ENCODE measurements around the gene ZCCHC2.
A peak's percentile ranks its signal among the peaks of the same experiment; 100 is the strongest.

Gene ZCCHC2

GRCh38 chr18:62539284-62540165, 16.7 kb downstream of the ZCCHC2 start:
- no peak for DNase-seq

- no peak for DNase-seq
These were observed 20.2 kb downstream of the ZCCHC2 start for GRCh38 chr18:62543021-62543420.

DNA sequence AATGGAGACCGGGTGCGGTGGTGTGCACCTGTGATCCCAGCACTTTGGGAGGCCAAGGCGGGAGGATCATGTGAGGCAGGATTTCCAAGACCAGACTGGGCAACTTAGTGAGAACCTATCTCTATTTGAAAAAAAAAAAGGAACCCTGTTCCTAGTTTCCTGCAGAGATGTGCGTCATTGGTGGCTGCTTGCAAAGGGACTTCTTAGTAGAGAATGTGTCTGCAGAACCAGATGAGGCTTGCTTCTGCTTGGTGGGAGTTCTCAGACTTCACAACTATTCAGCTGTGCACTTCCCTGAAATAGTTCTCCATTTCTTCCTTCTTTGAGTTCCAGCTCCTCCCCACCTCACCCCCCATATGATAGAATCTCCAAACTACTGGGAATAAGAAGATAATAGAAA, 22.3 kb downstream of the ZCCHC2 start:
- DNase-seq, result no peak

GRCh38 chr18:62549755-62550154, 26.9 kb downstream of the ZCCHC2 start:
- DNase-seq, result no peak

DNA sequence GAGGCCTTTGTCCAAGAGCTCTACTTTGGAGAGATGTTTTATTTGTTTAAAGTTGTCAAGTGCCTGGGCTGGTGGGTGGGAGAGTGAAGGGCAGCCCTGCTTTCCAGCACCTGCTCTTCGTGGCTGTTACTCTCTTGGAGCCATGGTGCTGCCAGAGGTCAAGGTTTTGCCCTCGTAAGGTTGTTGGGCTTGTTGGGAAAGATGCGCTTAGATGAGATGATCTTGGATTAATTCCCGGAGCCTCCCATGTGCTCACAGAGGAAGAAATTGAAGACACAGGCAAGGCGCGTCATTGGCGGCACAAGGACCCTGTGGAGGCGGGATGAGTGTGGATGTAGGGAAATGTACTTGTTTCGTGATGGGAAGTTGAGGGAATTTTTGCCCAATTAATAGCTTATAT, 27.9 kb downstream of the ZCCHC2 start:
- DNase-seq, result peak; percentile 48

GRCh38 chr18:62551972-62552513, 29.2 kb downstream of the ZCCHC2 start:
- no peak for DNase-seq

DNA sequence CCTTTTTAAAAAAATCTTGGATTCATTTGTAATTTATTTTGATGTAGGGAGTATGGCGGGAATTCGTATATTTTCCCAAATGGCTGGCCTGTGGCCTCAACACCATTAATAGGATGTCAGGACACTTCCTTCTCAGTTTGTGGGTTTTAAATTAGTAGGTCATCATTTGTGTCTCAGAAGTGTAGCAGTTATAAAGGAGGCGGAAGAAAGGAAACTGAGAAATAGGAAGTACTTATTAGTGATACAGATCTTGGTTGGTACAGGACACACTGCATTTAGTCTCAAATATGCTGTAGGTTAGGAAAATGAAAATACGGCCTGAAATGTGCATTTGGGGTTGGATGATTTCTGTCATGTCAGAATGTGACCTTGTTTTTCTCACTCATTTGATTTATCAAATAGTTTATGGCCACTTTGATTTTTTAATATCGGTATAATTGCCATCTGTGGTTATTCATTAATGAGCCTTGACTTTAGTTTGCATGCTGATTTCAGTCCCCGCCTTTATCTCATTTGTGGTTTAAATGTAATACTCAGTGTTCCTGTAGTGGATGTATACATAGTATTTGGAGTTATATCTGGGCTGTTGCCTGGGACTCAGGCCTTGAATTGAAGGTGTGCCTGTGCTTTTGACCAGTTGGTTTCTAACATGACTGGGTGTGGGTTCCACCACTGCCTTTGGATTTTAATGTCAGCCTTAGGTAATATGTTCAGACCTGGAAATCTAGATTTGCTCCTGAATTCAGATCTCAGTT, 31.4 kb downstream of the ZCCHC2 start:
- DNase-seq, result no peak

GRCh38 chr18:62555135-62555534, 32.3 kb downstream of the ZCCHC2 start:
- no peak for DNase-seq

GRCh38 chr18:62556397-62556796, 33.6 kb downstream of the ZCCHC2 start:
- DNase-seq, result no peak

DNA sequence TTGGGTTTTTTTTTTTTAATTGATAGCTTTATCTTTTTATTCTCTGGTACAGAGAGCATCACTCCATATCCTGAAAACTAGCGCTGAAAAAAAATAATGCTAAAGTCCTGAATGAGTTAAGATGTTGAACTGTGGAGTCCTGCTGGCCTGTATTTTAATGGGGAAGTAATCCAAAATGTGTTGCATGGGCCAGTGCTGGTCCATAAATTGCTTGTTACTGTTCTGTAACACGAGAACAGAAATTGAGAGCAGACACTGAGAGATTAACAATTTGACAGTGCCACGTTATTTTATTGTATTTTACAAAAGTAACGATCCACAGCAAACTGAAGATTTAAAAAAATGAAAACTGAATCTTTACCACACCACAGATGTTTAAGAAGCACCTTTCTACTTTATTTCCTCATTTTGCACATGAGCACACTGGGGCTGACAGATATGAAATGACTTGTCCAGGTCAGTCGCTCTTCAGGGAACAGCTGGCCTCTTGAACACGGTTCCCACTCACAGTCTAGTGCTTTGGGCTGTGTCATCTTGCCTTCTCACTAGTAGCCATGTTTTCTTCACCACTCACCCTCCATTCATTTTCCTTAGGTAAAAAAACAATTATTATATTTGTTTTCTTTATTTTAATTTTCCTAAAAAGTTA, 35.3 kb downstream of the ZCCHC2 start:
- DNase-seq, result no peak

- DNase-seq, result no peak
These were observed 41.2 kb downstream of the ZCCHC2 start for GRCh38 chr18:62564044-62564443.

DNA sequence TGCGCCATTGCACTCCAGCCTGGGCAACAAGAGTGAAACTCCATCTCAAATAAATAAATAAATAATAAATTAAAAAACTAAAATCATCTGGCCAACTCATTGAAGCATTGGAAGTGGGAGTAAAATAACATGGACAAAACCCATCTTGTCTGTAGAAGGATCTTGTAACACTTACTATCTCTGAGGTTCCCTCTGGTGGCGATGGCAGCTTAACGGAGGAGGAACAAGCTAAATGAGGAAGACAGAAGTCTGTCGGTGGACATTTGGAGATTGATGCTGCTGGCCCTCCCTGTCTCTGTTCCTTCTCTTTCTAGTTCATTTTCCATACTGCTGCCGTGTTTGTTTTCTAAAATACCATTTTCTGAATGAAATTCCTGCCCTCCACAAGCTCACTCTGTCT, 43.4 kb downstream of the ZCCHC2 start:
- DNase-seq, result no peak

- no peak for DNase-seq
These were observed 44.0 kb downstream of the ZCCHC2 start for GRCh38 chr18:62566818-62567217.

DNA sequence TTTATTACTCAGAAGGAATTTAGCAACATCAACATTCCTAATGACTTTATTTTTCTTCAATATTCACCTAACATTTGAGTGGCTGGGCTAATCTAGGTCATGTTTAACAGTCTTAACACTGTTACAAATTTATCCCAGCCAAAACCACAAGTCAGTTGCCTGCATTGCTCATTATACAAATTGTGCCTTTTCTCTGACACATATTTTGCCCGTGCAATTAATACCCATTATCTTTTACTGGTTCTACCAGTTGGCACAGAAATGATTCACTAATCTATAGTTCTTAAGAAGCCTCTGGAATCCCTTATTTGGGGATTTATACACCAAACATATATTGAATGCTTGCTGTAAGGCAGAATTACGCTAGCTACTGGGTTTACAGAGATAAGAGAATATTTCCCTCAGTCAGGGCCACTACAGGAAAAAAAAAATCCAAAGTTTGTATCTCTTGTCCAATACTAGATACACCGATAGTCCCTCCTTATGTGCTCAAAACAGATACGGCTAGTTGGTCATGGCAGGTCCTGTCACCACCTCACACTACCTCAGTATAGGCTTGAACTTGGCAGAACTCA, 46.3 kb downstream of the ZCCHC2 start:
- no peak for DNase-seq

DNA sequence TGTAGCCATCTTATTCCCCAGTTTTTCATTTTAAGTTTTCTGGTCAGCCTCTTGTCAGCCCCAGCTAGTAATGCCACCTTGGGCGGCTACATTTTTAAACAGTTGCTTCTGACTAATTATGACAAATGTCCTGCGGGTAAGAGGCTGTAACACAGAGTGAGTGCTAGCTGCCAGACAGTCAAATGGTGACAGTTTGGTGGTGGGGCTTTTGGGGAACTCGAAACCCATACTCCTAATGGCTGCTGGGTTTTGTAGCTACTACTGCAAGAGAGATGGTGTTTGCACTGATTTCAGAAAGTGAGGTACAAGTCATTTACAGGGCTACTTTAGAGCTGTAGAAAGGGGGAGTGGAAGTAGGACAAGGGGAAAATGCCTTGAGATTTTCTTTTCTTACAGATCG, 48.2 kb downstream of the ZCCHC2 start:
- no peak for DNase-seq

- DNase-seq, result no peak
These were observed 48.8 kb downstream of the ZCCHC2 start for GRCh38 chr18:62571648-62572047.

DNA sequence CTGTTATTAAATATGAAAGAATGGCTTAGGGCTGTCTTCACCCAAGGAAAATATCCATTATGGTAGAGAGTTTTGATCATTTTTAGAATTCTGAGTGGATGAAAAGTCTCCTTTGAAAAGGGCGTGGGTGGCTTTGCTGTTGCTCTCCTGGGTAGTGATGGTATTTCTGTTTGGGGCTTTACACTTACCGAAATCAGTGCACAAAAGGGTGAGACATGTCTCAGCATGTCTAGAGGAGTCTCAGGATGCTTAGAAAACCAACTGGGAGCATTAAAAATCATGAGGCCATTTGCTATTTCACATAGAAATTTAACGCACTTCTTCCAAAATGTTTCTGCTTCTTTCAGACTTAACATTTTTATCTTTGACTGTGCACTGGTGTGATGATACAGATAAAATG, 49.6 kb downstream of the ZCCHC2 start:
- DNase-seq, result no peak

- no peak for DNase-seq
These were observed 52.0 kb downstream of the ZCCHC2 start for GRCh38 chr18:62574776-62575175.

DNA sequence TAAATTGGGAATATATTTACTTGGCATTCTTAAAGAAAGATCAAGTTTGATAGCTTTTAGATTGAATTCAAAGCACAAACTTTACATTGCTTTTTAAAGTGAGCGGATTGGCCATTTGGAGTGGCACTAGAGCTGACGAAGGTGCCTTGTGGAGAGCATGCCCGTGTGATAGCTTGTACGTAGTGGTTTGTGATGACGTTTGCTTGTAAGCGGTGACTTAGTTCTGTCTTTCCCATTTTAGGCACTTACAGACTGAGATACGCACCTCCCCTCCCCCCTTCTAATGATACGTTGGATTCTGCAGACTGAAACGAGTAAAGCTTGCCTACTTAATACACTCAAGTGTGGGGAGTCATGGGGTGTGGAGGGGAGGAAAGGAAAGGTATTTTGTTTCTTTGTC, 53.4 kb downstream of the ZCCHC2 start:
- no peak for DNase-seq

DNA sequence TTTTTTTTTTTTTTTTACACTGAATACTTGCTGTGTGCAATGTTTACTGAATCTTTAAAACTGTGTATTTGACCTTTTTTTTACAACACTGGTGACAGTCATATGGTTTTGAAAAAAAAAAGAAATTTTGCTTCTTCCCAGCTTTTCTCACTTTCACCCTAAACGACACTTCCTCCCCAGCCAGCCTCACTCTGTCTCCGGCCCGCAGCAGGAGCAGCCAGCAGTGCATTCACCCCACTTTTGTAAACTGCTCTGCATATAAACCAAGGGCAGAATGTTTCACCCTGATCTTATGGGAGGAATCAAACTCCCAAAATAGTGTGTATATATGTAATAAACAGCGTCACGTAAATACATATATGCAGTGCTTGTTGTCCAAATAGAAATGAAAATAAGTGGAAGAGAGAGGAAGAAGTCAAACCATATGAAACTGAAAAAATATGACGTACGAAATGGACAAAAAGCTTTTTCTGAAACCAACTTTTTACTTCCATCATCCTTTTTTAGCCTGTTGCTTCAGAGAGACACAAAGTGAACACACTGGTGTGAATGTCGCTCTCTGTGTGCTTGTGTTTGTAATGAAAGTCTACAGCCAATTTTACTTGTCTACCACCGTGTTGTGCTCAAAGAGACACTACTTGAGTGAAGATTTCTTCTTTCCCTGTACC, 54.2 kb downstream of the ZCCHC2 start:
- no peak for DNase-seq

DNA sequence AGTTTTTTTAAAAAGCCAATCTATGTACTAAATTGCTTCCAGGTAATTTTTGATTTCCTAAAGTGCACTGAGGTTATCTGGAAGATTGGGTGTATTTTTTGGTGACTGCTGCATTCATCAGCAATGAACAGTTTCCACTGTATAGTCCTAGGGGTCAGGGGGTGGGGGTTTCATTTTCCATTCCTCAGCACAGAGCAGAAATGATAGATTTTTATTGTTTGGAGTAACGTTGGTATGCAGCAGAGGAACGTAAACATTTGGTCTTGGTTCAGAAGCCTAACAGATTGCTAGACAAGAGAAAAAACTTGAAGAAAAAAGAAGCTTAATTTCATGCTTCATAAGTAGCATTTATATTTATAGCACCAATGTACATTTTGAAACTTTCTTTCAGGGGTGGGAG, 54.9 kb downstream of the ZCCHC2 start:
- DNase-seq, result no peak

DNA sequence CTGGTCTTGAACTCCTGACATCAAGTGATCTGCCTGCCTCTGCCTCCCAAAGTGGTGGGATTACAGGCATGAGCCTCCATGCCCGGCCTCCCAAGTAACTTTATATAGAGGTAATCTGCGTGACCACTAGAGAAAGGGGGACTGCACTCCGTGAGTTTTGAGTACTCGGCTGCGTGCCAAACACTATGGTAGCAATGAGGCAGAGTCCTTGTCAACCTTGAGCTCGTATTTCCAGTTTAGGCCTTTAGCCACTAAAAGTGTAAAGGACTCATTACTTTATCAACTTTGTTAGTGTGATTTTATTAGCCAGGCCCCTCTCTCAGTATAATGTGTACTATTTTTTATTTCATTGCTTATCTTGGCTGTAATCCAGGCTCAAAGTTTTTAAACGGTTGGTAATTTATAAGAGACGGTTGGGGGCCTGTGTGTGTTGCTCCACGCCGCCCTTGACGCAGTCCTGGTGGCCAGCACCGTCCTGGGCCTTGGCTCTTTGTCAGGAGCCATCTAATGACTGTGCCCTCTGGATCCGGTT, 56.2 kb downstream of the ZCCHC2 start:
- DNase-seq, result no peak

Data from NCI-H510A treated with DMSO at 0.1 percent for 48 hours (cell line).